ENCODE results near the gene GLI3. TPM values are rescaled to one million over a fixed set of nuclear protein-coding genes. Genes with fewer than 3 reads are reported as not detected.
A peak's percentile ranks its signal among the peaks of the same experiment; 100 is the strongest.

The GLI3 gene
- total RNA-seq, 1 experiment from 2014 or later, result 45.0 TPM

GRCh38 chr7:42091461-42092291 is 145.3 kb downstream of the GLI3 start:
- Mint-ChIP-seq H3K27me3 (ENCODE audit: low read depth) (peaks cover 91% of the 10 kb centered on the region), H3K9me3 (peaks cover 2 to 8% of the 10 kb centered on the region in 2 experiments; a peak in 4 of 5 replicates), H3K4me3 (peak overlapping the region; percentile 48 to 74), H3K4me1 (peaks cover 61 to 62% of the 10 kb centered on the region in 2 experiments), H3K36me3 (ENCODE audit: insufficient read depth in 1 of 3, low read depth in 3 of 3) (peaks cover 9 to 13% (median 10%) of the 10 kb centered on the region in 3 experiments), H3K27ac (peak overlapping the region; percentile 94 to 99 (median 95))
- Histone ChIP-seq H3K23ac (ENCODE audit: insufficient read length, low read depth, low read length) (no peak overlapping the region), H3K14ac (ENCODE audit: insufficient read depth, low read length) (peak overlapping the region; percentile 62), H3K9ac (ENCODE audit: extremely low read depth, insufficient read length, low read length) (no peak overlapping the region), H4K20me1 (ENCODE audit: control insufficient read depth, insufficient read depth, insufficient read length) (peaks cover under 1% of the 10 kb centered on the region), H3K79me1 (ENCODE audit: insufficient read depth, low read depth, low read length, poor library complexity, severe bottlenecking) (peaks cover 2% of the 10 kb centered on the region), H2BK12ac (ENCODE audit: insufficient read length, low read depth, low read length) (no peak overlapping the region), H3T11ph (ENCODE audit: low read length) (no peak overlapping the region), H2AFZ (ENCODE audit: low read length) (no peak overlapping the region), H3K9me3 (ENCODE audit: control insufficient read depth, low read depth, low read length) (no peaks in the 10 kb centered on the region), H3K18ac (ENCODE audit: insufficient read length, low read depth, low read length) (no peak overlapping the region), H2BK15ac (ENCODE audit: low read depth, low read length) (no peak overlapping the region), H2BK5ac (ENCODE audit: insufficient read length, low read length) (no peak overlapping the region), H3K23me2 (ENCODE audit: insufficient read length, low read depth, low read length, poor library complexity, severe bottlenecking) (no peaks in the 10 kb centered on the region), H3K4me1 (ENCODE audit: insufficient read depth, low read length) (peaks cover 7% of the 10 kb centered on the region; the same call in 1 of the 2 replicates), H4K8ac (replicated peaks; ENCODE audit: insufficient read length, low read depth, low read length) (no peak overlapping the region), H4K91ac (ENCODE audit: insufficient read length, low read depth, low read length) (no peak overlapping the region), H3K4ac (ENCODE audit: low read depth, low read length) (no peak overlapping the region), H3K4me2 (ENCODE audit: insufficient read depth, insufficient read length, low read length) (peak overlapping the region; percentile 34), H4K5ac (ENCODE audit: insufficient read length, low read depth, low read length) (no peak overlapping the region), H3K79me2 (ENCODE audit: insufficient read depth, low read length) (no peaks in the 10 kb centered on the region), H3K27ac (ENCODE audit: insufficient read length, low read depth, low read length) (no peak overlapping the region), H2BK120ac (ENCODE audit: low read depth, low read length, poor library complexity, severe bottlenecking) (no peak overlapping the region), H2BK20ac (ENCODE audit: low read depth, low read length, poor library complexity, severe bottlenecking) (no peak overlapping the region), H2AK5ac (ENCODE audit: insufficient read length, low read length) (no peak overlapping the region), H3K56ac (ENCODE audit: insufficient read length, low read depth, low read length) (no peak overlapping the region), H3K27me3 (ENCODE audit: insufficient read depth, low read length) (peaks cover 78% of the 10 kb centered on the region)
- peak; percentile 80 for DNase-seq
- no peak for TF ChIP-seq CTCF (conservative IDR thresholded peaks at IDR 0.05)
- WGBS (ENCODE audit: extremely low coverage, insufficient read length, low lambda C conversion rate), result no CpG with 5 or more reads among the region's 24 CpGs
